ENCODE measurements around the gene ERVFRD-1. TPM values are rescaled to one million over a fixed set of nuclear protein-coding genes. Genes with fewer than 3 reads are reported as not detected.

The ERVFRD-1 gene
- total and polyA plus RNA-seq, 7 donors: 0.04 to 0.11 (median 0.06) TPM; not detected in 4

DNA sequence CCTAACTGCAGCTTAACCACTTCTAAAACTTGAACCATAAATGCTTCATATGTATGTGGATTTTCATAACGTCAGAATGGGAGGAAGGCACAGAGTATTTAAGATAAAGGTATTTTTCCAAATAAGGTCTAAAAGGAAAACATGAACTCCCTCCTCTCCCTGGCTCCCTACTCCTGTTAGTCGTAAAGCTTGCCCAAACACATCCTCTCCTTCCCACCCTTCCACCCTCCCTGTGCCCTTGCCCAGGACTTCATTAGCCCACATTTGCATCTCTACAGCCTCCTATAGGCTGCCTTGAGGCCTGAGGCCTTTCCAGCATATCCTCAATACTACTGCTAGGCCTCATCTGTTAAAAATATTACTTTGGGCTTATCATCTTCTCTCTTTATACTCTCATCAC is 35.0 kb downstream of the ERVFRD-1 start:
- intact Hi-C loops (cut with DNase I): no loop called here
- H3K36me3 ChIP-seq (ENCODE audit: insufficient read depth in 1 of 2, low read depth in 1 of 2): no peaks in the 10 kb centered on the region
- no peak for DNase-seq
- 68 to 73% (median 70%) methylated on average over 2 of the region's 2 CpGs for WGBS, 3 donors
- H3K4me1 ChIP-seq: no peaks in the 10 kb centered on the region
- no peak for ATAC-seq
- H3K4me3 ChIP-seq: no peak overlapping the region
- H3K27ac ChIP-seq: no peak overlapping the region
- H3K9me3 ChIP-seq: no peaks in the 10 kb centered on the region
- H3K27me3 ChIP-seq (ENCODE audit: insufficient read depth in 3 of 3, low read length in 2 of 3): no peaks in the 10 kb centered on the region
- TF ChIP-seq, protein P1, sequence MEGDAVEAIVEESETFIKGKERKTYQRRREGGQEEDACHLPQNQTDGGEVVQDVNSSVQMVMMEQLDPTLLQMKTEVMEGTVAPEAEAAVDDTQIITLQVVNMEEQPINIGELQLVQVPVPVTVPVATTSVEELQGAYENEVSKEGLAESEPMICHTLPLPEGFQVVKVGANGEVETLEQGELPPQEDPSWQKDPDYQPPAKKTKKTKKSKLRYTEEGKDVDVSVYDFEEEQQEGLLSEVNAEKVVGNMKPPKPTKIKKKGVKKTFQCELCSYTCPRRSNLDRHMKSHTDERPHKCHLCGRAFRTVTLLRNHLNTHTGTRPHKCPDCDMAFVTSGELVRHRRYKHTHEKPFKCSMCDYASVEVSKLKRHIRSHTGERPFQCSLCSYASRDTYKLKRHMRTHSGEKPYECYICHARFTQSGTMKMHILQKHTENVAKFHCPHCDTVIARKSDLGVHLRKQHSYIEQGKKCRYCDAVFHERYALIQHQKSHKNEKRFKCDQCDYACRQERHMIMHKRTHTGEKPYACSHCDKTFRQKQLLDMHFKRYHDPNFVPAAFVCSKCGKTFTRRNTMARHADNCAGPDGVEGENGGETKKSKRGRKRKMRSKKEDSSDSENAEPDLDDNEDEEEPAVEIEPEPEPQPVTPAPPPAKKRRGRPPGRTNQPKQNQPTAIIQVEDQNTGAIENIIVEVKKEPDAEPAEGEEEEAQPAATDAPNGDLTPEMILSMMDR (IDR thresholded peaks at IDR 0.05): no peak

DNA sequence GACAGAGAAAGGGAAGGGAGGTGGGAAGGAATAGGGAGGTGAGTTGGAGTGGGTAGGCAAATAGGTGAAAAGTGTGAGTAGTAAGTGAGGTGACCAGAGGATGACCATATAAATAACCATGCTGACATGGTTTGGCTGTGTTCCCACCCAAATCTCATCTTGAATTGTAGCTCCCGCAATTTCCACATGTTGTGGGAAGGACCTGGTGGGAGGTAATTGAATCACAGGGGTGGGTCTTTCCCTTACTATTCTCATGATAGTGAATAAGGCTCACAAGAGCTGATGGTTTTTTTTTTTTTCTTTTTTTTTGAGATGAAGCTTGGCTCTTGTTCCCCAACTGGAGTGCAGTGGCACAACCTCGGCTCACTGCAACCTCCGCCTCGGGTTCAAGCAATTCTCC is 39.4 kb downstream of the ERVFRD-1 start:
- intact Hi-C loops (cut with DNase I): no loop called here
- no peaks in the 10 kb centered on the region for H3K27me3 ChIP-seq (ENCODE audit: insufficient read depth in 3 of 3, low read length in 2 of 3)

DNA sequence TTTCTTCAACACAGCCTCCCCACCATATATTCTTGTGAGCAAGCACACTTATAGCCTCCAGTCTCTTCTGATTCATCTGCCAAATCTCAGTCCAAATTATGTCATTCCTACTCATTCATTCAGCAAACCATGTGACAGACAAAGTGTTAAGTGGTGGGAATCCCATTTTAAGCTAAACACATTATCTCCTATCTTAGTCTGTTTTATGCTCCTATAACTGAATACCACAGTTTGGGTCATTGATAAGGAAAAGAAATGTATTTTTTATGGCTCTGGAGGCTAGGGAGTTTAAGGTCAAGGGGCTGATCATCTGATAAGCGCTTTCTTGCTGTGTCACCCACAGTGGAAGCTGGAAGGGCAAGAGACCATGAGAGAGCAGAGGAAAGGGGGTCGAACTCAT is 41.8 kb downstream of the ERVFRD-1 start:
- TF ChIP-seq, protein P1 (IDR thresholded peaks at IDR 0.05): no peak
- DNase-seq (no peak), ATAC-seq (no peak)
- no peaks in the 10 kb centered on the region for H3K36me3 ChIP-seq (ENCODE audit: insufficient read depth in 1 of 2, low read depth in 1 of 2)
- no peak overlapping the region for H3K4me3 ChIP-seq
- no peaks in the 10 kb centered on the region for H3K27me3 ChIP-seq (ENCODE audit: insufficient read depth in 3 of 3, low read length in 2 of 3)
- H3K9me3 ChIP-seq: no peaks in the 10 kb centered on the region
- no peak overlapping the region for H3K27ac ChIP-seq
- H3K4me1 ChIP-seq: no peaks in the 10 kb centered on the region
- intact Hi-C loops (cut with DNase I): loop anchor here (2.0 to 10.0 kb wide), 2 partner anchors 115 to 119 kb away; no protein-coding TSS in a partner anchor
- 56 to 68% (median 65%) methylated on average over 2 of the region's 2 CpGs for WGBS, 3 donors

More for the DNA sequence above, 39.4 kb downstream of the ERVFRD-1 start:
- no peak for ATAC-seq
- H3K36me3 ChIP-seq (ENCODE audit: insufficient read depth in 1 of 2, low read depth in 1 of 2): no peaks in the 10 kb centered on the region
- TF ChIP-seq, protein P1 (IDR thresholded peaks at IDR 0.05): no peak
- 81 to 92% (median 89%) methylated on average over 4 of the region's 4 CpGs for WGBS, 3 donors
- H3K4me1 ChIP-seq: no peaks in the 10 kb centered on the region
- DNase-seq: no peak
- no peak overlapping the region for H3K4me3 ChIP-seq
- H3K27ac ChIP-seq: no peak overlapping the region
- no peaks in the 10 kb centered on the region for H3K9me3 ChIP-seq

DNA sequence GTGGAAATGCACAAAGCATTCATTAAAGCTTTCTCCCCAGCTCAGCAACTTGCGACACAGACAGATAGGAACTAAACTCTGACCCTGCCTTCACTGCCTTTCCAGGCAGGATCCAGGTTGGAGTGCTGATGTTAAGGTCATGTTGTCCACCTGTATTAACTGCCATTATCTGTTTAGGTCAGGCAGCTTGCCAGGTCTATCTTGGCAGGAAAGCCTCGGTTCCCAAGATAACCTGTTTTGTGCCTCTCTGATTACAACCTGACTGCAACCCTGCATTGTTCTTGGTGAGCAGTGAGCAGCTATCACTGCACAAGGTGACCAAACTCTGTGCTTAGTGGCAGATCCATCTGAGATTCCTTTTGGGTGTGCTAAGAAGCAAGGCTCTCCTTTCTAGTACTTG is 44.2 kb downstream of the ERVFRD-1 start:
- DNase-seq: no peak
- TF ChIP-seq, protein P1 (IDR thresholded peaks at IDR 0.05): no peak
- H3K27ac ChIP-seq: no peak overlapping the region
- WGBS, 3 donors: 47 to 54% (median 52%) methylated on average over 2 of the region's 2 CpGs
- no peaks in the 10 kb centered on the region for H3K9me3 ChIP-seq
- intact Hi-C loops (cut with DNase I): loop anchor here in 1 of 2 donors (10.0 kb wide), 1 partner anchor 113 kb away; no protein-coding TSS in a partner anchor
- no peaks in the 10 kb centered on the region for H3K4me1 ChIP-seq
- ATAC-seq: no peak
- no peak overlapping the region for H3K4me3 ChIP-seq
- H3K36me3 ChIP-seq (ENCODE audit: insufficient read depth in 1 of 2, low read depth in 1 of 2): no peaks in the 10 kb centered on the region
- no peaks in the 10 kb centered on the region for H3K27me3 ChIP-seq (ENCODE audit: insufficient read depth in 3 of 3, low read length in 2 of 3)

Data from psoas muscle (tissue), 8 donors.